Left renal pelvis (tissue), 4 donors: Measurements from ENCODE around the gene LRRC41. TPM values are rescaled to one million over a fixed set of nuclear protein-coding genes. Genes with fewer than 3 reads are reported as not detected.

Experiments
- DNase-seq, 4 donors: peaks; one replicate each; pipeline ENCODE4 v3.0.0-alpha.2; 2013; ENCODE audit warnings: low read depth in 4 of 4, low spot score in 3 of 4
- polyA plus RNA-seq, 4 donors: library from polyadenylated mRNA; unstranded; fragments of 120-200 nt; gene quantifications; one replicate each; pipeline ENCODE4 v1.2.1, GENCODE V29; 2013; ENCODE audit not compliant: insufficient read length in 4 of 4

The LRRC41 gene
- polyA plus RNA-seq, 4 donors, result 68.7 to 93.8 (median 83.4) TPM

DNA sequence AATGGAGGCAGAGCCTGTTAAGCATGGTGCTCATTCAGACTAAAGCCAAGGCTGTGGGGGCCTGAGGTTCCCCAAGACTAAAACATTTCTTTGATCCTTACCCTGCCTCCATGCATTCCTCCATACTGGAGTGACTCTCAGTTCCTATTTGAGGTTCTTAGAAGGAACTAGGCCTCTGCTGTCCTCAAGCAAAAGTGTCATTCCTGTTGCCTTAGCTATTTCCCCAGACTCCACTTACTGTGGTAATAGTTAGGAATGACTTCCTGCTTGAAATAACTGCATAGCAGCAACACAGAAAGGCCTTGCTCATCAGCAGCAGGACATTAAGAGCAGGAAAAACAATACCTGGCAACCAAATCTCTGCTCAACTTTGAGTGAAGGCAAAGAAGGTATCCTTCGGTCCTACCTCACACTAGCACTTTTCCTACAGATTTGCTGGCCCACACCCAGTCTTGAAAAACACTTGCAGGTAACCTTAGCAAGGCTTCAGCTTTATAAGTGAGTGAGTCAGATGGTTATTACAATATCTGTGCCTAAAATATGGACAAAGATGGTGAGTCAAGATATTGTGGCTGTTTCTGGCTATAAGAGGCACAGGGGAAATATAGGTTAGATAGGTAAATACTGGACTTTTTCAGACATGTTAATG is 14.8 kb downstream of the LRRC41 start:
- no peak for DNase-seq

GRCh38 chr1:46285730-46286477 is 17.5 kb downstream of the LRRC41 start:
- no peak for DNase-seq

- DNase-seq, result no peak
Observed at GRCh38 chr1:46284597-46285564, 18.5 kb downstream of the LRRC41 start.

GRCh38 chr1:46284058-46284457 is 19.4 kb downstream of the LRRC41 start:
- DNase-seq, result no peak

- no peak for DNase-seq
Observed at GRCh38 chr1:46281021-46281420, 22.4 kb downstream of the LRRC41 start.

- DNase-seq, result no peak
Observed at GRCh38 chr1:46280092-46280491, 23.3 kb downstream of the LRRC41 start.

- no peak for DNase-seq
Observed at GRCh38 chr1:46278807-46279206, 24.6 kb downstream of the LRRC41 start.

GRCh38 chr1:46277658-46278373 is 25.6 kb downstream of the LRRC41 start:
- no peak for DNase-seq

- DNase-seq, result no peak
Observed at GRCh38 chr1:46275030-46275337, 28.4 kb downstream of the LRRC41 start.

GRCh38 chr1:46274225-46275029 is 29.0 kb downstream of the LRRC41 start:
- DNase-seq, result no peak

DNA sequence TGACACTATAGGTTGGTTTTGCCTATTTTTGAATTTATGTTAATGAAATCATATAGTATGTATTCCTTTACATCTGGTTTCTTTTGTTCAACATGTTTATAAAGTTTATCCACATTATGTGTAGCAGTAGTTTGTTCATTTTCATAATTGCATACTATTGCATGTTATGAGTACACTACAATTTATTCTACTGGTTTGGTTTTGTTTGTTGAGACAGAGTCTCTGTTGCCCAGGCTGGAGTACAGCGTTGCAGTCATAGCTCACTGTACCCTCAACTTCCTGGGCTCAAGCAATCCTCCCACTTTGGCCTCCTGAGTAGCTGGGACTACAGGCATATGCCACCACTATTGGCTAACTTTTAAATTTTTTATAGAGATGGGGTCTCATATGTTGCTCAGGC is 34.8 kb downstream of the LRRC41 start:
- no peak for DNase-seq

DNA sequence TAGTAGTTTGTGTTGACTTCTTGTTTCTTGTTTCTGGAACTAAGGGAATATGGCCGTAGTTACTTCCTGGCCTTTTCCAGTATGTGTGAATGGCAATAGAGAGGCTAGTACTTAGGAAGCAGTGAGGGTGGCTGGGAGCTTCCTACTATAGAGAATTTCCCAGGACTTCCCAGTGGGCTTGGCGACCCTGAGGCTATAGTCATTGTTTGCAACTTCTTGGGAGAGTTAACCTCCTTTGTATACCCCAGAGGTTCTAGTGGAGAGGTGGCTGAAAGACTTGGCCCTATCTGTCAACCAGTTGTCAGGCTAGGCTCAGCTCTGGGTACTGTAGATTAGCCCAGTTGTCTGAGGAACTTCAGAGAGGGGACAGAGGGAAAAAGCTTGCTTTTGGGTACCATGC is 40.3 kb downstream of the LRRC41 start:
- no peak for DNase-seq

DNA sequence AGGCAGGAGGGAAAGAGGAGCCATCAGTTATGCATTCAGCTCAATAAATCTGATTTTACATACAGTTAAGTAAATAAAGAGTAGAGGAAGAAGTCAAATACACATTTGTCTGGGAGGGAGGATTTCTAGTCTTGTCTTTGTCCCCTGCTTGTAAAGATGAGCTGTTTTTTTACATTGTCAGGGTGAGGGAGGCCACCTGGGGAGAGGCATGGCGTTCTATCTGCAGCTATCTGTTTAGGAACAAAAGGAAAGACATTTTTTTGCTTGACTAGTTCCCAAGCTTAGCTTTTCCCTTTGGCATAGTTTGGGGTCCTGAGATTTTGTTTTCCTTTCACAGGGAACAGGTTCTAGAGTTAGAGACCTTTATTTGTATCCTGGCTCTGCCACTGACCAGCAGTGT is 40.9 kb downstream of the LRRC41 start:
- DNase-seq, result no peak

DNA sequence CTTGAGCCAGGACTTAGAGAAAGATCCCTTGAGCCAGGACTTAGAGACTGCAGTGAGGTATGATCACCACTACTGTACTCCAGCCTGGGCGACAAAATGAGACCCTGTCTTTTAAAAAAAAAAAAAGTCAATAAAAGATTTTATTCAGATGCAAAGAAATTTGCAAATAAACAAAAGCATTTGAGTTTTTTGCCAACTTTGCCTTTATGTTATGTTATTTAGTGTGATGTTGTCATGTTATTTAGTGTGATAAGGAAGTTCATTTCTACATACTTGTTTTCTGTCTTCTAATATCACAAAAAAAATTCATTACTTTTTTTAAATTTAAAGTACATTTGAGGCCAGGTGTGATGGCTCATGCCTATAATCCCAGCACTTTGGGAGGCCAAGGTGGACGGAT is 46.9 kb downstream of the LRRC41 start:
- no peak for DNase-seq

GRCh38 chr1:46254668-46255067 is 48.7 kb downstream of the LRRC41 start:
- no peak for DNase-seq

GRCh38 chr1:46248122-46248920 is 55.1 kb downstream of the LRRC41 start:
- no peak for DNase-seq

GRCh38 chr1:46247436-46248121 is 55.8 kb downstream of the LRRC41 start, which contains the start of gene RAD54L:
TSS of gene RAD54L (plus strand) at chr1:46247763. CDS start at chr1:46248406, 643 bp downstream.
- DNase-seq, result peak; percentile 85 to 98 (median 95)
